ENCODE data around the gene HHAT.

DNA sequence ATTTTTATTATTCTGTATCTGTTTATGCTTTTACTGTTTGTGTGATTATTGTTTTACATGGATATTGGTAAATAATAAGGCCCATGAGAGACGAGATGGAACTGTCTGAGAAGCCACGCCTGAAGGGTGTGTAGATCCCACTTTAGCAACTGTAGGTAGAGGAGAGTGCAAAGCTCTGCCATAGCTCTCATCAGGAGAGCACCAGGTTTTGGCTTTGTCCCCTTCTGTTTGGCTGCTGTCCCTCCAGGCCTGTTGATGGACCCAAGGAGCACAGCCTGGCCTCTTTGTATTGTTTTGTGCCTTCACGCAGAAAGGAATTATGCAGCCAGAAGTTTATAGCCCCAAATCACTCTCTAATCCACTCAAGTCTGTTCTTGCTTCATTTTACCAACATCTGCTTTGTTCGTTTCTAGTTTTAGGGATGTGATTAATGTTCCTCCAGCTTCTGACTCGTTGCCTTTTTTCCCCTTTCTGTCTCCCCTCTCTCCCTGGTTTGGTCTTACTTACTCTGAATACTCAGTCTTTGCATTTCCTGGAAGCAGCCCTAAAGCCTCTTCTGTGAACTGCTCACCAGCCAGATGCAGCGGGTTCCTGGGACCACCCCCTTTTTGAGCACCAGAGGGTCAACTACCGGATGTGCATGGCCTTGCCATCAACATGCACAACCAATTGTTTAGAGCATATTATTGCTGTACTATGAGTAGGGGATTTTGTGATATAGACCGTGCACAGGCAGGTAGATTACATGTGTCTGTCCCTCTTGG, 127.3 kb downstream of the HHAT start:
- TF ChIP-seq, protein P1, sequence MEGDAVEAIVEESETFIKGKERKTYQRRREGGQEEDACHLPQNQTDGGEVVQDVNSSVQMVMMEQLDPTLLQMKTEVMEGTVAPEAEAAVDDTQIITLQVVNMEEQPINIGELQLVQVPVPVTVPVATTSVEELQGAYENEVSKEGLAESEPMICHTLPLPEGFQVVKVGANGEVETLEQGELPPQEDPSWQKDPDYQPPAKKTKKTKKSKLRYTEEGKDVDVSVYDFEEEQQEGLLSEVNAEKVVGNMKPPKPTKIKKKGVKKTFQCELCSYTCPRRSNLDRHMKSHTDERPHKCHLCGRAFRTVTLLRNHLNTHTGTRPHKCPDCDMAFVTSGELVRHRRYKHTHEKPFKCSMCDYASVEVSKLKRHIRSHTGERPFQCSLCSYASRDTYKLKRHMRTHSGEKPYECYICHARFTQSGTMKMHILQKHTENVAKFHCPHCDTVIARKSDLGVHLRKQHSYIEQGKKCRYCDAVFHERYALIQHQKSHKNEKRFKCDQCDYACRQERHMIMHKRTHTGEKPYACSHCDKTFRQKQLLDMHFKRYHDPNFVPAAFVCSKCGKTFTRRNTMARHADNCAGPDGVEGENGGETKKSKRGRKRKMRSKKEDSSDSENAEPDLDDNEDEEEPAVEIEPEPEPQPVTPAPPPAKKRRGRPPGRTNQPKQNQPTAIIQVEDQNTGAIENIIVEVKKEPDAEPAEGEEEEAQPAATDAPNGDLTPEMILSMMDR (IDR thresholded peaks at IDR 0.05; ENCODE audit: insufficient read depth, low read depth, low read length): no peak
- TF ChIP-seq EZH2 (IDR thresholded peaks at IDR 0.05; ENCODE audit: insufficient read depth, low read length): no peak
